Stimulated activated memory B cell treated with anti-CD40 and anti-IgM and Interleukin-4, amounts not matched to agents 10 μg/mL and 1 μg/mL and 100 μg/mL, for 72 hours (primary cell): Measurements from ENCODE around the gene GPR78.

ENCODE experiments used
- ATAC-seq: fragments of 150-1000 bp; cut with Tn5 transposase; 2 replicates; pipeline ENCODE4 v1.10.0; 2021
- H3K27ac Mint-ChIP-seq: one replicate; pipeline ENCODE4 v1.8.0; 2022; ENCODE audit warnings: mild to moderate bottlenecking, mixed read lengths
- H3K27me3 Mint-ChIP-seq: one replicate; pipeline ENCODE4 v1.8.0; 2022; ENCODE audit warnings: mixed read lengths
- H3K36me3 Mint-ChIP-seq: one replicate; pipeline ENCODE4 v1.8.0; 2022; ENCODE audit warnings: mixed read lengths
- H3K4me1 Mint-ChIP-seq: one replicate; pipeline ENCODE4 v1.8.0; 2022; ENCODE audit warnings: mixed read lengths
- H3K4me3 Mint-ChIP-seq: one replicate; pipeline ENCODE4 v1.8.0; 2022; ENCODE audit warnings: mild to moderate bottlenecking, moderate library complexity, mixed read lengths
- H3K9me3 Mint-ChIP-seq: one replicate; pipeline ENCODE4 v1.8.0; 2022; ENCODE audit warnings: mixed read lengths

The GPR78 gene

DNA sequence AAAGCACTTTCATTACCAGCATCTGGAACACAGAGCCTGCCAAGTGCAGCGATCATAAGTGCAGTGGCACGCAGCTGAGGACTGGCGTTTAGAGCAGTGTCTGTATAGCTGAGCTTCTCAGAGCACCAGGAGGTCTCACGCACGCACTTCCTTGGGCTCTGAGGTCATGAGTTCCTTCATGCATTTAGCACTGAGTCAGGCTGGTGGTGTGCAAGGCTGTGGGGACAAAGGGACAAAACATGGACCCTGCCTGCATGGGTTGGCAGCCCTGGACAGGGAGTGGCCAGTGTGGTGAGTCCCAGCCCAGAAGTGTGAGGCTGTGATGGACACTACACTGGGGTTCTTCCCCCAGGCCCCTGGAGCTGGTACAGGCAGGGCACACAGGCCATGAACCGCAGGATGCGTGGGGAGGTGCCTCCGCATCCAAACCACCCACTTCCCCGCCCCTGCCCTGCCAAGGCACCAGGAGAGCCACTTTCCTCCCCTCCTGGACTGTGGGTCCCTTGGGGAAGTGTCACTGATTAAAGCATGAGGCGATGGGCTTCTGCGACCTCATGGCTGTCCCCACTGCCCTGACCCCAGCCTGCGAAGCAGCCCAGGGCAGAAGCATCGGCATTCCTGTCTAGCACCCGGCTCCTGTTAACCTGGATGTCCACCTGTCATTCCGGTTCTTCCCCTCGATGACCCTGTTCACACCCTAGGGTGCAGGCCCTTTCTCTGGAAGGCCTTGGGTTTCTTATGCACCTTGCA lies 37.2 kb upstream of the GPR78 start:
- Mint-ChIP-seq H3K27me3 (peaks cover 8% of the 10 kb centered on the region), H3K9me3 (no peaks in the 10 kb centered on the region), H3K4me1 (no peaks in the 10 kb centered on the region), H3K4me3 (no peak overlapping the region), H3K36me3 (no peaks in the 10 kb centered on the region), H3K27ac (no peak overlapping the region)
- no peak for ATAC-seq

DNA sequence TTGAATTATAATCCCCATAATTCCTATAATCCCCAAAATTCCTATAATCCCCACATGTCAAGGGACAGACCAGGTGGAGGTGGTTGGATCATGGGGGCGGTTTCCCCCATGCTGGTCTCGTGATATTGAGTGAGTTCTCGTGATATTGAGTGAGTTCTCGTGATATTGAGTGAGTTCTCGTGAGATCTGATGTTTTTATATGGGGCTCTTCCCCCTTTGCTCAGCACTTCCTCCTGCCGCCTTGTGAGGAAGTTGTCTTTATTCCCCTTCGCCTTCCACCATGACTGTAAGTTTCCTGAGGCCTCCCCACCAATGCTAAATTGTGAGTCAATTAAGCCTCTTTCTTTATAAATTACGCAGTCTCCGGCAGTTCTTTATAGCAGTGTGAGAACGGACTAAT lies 36.6 kb upstream of the GPR78 start:
- no peak for ATAC-seq
- H3K4me1 Mint-ChIP-seq: no peaks in the 10 kb centered on the region
- no peak overlapping the region for H3K4me3 Mint-ChIP-seq

DNA sequence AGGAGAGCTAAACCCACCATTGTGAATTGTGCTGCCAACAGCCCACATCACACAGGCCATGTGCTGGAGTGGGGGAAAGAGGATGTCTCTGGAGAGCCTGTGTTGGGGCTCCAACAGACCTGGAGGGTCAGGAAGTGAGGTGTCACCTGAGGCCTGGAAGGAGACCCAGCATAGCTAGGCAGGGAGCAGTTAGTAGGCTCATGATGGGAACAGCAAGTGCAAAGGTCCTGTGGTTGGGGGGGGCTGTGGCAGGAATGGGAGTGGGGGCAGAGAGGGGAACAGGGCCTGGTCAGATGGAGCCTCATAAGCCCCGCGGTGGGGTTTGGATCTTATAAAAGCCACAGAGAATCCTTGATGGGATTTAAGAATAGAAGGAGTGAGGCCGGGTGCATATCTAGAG lies 35.9 kb upstream of the GPR78 start:
- H3K4me3 Mint-ChIP-seq: no peak overlapping the region
- H3K27ac Mint-ChIP-seq: no peak overlapping the region
- ATAC-seq: no peak
- no peaks in the 10 kb centered on the region for H3K27me3 Mint-ChIP-seq
- no peaks in the 10 kb centered on the region for H3K9me3 Mint-ChIP-seq
- H3K36me3 Mint-ChIP-seq: no peaks in the 10 kb centered on the region
- no peaks in the 10 kb centered on the region for H3K4me1 Mint-ChIP-seq

More for the DNA sequence above, 36.6 kb upstream of the GPR78 start:
- Mint-ChIP-seq H3K27ac (no peak overlapping the region), H3K36me3 (no peaks in the 10 kb centered on the region), H3K27me3 (peaks cover 1% of the 10 kb centered on the region), H3K9me3 (no peaks in the 10 kb centered on the region)

DNA sequence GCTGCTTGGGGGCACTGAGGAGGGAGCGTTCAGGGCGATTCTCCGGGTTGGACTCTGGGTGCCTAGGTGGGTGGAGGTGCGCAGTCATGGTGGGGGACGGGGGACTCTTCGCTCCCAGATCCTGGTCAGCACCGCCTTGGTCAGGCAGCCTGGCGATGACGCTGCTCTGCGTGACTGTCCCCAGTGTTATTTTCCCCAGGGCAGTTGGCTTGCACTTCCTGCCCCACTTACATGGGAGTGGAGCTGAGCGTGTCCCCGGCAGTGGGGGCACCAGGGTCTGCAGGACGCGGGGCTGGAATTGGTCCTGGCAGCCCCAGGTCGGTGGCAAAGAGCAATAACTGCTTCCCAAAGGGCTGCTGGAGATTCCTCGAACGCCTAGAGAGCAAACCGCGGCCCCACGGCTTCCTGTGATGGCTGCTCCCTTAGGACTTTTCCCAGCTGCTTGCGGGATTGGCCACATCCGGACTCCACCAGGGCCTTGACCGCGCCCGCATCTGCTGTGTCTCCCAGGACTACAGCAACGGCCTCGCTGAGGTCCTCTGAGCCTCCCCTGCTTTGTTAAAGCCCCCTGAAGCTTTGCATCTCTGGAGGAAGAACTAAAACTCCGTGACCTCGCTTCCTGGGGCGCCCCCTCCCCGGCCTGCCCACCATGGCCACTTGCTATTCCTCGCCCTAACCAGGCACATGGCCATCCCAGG lies 35.3 kb upstream of the GPR78 start:
- Mint-ChIP-seq H3K9me3 (no peaks in the 10 kb centered on the region), H3K27me3 (no peaks in the 10 kb centered on the region), H3K36me3 (no peaks in the 10 kb centered on the region), H3K4me1 (no peaks in the 10 kb centered on the region), H3K4me3 (no peak overlapping the region), H3K27ac (no peak overlapping the region)
- no peak for ATAC-seq

DNA sequence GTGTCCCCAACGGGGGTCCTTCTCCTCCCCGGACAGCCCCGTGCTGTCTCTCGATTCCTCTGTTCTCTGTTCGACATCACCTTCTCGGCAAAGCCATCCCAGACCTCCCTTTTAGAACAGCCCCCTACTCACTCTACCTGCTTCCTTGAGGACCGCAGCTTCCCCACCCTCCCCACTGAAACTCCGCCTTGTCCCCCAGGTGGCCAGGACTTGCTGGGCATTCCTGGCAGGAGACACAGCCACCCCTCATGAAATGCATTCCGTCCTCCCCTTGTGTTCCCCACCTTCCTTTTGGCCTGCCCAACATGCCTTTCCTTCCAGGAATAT lies 34.8 kb upstream of the GPR78 start:
- Mint-ChIP-seq H3K36me3 (no peaks in the 10 kb centered on the region), H3K27ac (no peak overlapping the region), H3K4me1 (no peaks in the 10 kb centered on the region), H3K4me3 (no peak overlapping the region), H3K9me3 (no peaks in the 10 kb centered on the region), H3K27me3 (no peaks in the 10 kb centered on the region)
- no peak for ATAC-seq

DNA sequence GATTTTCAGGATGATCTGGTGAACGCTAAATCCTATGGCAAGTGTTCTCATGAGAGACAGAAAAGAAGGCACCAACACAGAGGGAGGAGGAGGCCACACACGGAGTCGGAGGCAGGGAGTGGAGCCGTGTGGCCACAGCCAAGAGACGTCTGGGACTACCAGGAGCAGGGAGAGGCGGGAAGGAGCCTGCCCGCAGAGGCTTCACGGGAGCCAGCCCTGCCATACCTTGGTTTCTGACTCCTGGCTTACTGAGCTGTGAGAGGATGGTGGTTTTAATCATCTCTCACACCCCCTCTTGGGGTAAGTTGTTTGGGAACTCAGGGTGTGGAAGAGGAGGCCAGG lies 33.5 kb upstream of the GPR78 start:
- no peak overlapping the region for H3K4me3 Mint-ChIP-seq
- H3K27ac Mint-ChIP-seq: no peak overlapping the region
- H3K4me1 Mint-ChIP-seq: no peaks in the 10 kb centered on the region
- H3K27me3 Mint-ChIP-seq: no peaks in the 10 kb centered on the region
- no peaks in the 10 kb centered on the region for H3K36me3 Mint-ChIP-seq
- no peaks in the 10 kb centered on the region for H3K9me3 Mint-ChIP-seq
- no peak for ATAC-seq

DNA sequence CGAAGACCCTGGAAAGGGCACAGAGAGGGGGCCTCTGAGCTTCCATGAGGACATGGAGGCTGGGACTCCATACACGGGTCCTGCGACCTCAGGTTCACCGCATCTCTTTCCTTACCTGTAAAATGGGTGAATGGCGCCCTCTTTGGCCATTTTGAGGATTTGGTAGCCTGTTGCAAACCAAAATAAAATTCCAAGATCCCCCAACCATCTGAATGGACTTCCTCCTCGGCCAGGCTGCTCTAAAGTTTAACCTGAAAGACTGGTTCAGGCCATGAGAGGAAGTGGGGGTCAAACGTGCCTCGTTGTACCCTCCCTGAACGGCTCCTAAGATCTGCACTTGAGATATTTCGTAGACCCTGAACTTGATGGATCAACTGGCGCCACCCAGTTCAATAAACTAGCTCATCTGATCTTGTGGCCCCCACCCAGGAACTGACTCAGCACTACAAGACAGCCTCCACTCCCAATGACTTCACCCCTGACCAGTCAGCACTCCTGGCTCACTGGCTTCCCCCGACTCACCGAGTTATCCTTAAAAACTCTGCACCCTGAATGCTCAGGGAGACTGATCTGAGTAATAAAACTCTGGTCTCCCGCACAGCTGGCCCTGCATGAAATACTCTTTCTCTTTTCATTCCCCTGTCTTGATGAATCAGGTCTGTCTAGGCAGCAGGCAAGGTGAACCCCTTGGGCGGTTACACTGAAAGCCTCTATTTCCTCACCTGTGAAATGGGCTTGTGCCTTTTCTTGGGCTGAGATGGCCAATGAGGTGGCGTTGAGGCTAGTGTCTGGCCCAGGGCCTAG lies 32.9 kb upstream of the GPR78 start:
- H3K36me3 Mint-ChIP-seq: no peaks in the 10 kb centered on the region
- H3K4me3 Mint-ChIP-seq: no peak overlapping the region
- H3K27ac Mint-ChIP-seq: no peak overlapping the region
- no peaks in the 10 kb centered on the region for H3K9me3 Mint-ChIP-seq
- no peaks in the 10 kb centered on the region for H3K4me1 Mint-ChIP-seq
- no peak for ATAC-seq
- H3K27me3 Mint-ChIP-seq: no peaks in the 10 kb centered on the region

DNA sequence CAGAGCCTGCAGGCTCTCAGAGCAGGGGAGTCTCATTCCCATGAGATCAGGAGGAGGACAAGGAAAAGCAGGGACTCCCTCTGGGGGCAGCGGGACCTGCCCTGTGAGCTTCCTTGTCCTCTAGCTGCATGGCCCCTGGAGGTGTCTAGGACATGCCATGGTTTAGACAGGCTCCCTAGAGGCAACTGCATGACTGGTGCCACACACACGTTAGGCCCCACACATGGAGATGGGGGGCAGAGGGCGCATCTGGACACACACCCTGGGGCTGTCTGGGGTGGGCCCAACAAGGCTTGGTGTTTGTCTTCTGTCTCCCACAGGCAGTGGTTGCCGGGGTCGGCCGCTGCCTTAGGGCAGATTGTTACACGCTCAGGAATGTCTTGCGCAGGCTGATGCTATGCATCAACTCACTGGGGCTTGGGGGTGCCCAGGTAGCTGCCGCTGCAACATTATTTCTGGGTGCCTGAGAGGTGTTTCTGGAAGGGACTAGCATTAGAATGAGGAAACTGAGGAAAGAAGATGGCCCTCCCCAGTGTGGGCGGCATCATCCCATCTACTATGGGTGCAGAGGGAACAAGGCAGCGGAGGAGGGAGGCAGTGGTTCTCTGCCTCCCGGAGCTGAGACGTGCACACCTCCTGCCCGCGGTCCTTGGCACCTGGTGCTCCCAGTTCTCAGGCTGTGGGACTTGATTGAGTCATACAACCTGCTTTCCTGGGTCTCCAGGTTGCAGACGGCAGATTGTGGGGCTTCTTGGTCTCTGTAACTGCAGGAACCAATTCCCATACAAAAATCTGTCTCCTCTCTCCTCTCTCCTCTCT lies 32.1 kb upstream of the GPR78 start:
- Mint-ChIP-seq H3K4me1 (no peaks in the 10 kb centered on the region), H3K36me3 (no peaks in the 10 kb centered on the region), H3K9me3 (no peaks in the 10 kb centered on the region), H3K27ac (no peak overlapping the region), H3K27me3 (no peaks in the 10 kb centered on the region), H3K4me3 (no peak overlapping the region)
- peak; percentile 28 for ATAC-seq

DNA sequence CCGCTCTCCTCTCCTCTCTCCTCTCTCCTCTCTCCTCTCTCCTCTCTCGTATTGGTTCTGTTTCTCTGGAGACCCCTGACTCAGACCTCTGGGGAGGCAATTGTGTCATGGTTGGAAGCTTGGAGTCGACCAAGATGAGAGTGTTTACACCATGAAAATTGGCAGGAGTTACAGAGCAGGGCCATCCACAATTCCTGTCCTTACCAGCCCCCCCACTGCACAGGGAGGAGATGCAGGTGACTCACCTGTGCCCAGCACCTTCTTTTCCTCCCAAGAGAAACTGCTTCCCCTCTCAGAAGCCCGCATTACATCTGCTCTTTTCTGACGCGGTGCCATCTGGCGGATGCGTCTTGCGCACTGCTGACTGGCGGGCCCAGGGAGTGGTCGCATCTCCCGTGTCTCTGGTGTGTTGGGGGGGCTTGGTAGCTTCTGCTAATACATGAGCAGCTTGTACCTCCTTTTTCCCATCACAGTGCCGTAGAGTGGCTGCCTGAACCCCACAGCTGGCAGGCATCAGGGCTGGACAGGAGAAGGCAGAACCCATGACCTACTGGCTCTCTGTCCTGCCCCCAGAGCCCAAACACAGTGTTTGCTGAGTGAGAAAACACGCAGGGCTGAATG lies 31.4 kb upstream of the GPR78 start:
- Mint-ChIP-seq H3K27ac (no peak overlapping the region), H3K27me3 (no peaks in the 10 kb centered on the region), H3K4me1 (no peaks in the 10 kb centered on the region)

DNA sequence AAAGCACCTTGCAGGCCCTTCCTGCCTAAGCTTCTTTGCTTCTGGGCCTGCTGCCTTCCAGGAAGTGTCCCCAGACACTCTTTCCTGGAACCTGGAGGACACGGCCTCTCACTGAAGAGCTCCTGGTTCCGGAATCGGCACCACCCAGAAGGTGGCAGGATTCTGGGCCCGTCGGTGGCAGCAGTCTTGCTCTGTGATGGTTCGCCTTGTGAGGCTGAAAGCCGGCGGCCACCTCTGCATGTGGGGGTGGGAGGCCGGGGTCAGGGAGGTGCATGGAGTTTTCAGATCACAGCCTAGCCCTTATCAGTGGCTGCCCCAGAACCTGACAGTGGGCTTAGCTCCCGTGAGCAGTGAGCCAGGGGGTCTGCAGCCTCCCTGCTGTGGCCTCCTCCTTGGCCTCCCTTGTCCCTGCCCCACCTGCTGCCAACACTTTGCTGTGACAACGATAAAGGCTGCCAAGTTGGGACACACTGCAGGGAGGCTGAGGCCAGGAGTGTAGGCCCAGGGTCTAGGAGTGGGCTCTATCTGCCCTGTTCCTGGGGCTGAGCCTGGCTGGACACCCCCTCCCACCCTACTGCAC lies 30.8 kb upstream of the GPR78 start:
- H3K27me3 Mint-ChIP-seq: no peaks in the 10 kb centered on the region
- H3K4me1 Mint-ChIP-seq: no peaks in the 10 kb centered on the region
- H3K36me3 Mint-ChIP-seq: no peaks in the 10 kb centered on the region
- H3K9me3 Mint-ChIP-seq: no peaks in the 10 kb centered on the region
- no peak overlapping the region for H3K27ac Mint-ChIP-seq
- H3K4me3 Mint-ChIP-seq: no peak overlapping the region
- ATAC-seq: no peak

More for the DNA sequence above, 31.4 kb upstream of the GPR78 start:
- ATAC-seq: no peak
- Mint-ChIP-seq H3K9me3 (no peaks in the 10 kb centered on the region), H3K4me3 (no peak overlapping the region), H3K36me3 (no peaks in the 10 kb centered on the region)

DNA sequence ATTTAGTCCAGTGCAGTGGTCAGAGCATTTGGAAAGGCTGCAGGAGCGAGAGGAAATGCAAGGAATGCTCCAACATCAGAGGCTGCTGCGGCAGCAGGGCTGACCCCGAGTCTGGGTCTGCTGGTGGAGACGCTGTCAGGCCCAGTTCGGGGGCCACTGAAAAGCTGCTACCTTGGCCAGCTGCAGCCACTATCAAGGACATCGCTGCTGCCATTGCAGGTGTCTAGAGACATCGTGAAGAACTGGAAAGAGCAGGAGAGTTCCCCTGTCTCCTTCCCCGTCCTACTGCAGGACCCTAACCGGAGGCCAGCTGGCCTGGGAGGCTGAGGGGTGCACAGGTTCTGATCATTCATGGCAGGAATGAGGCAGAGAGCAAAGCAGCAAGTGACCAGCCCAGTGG lies 29.5 kb upstream of the GPR78 start:
- no peak for ATAC-seq
- peaks cover 11% of the 10 kb centered on the region for H3K27me3 Mint-ChIP-seq
- H3K4me1 Mint-ChIP-seq: no peaks in the 10 kb centered on the region
- no peak overlapping the region for H3K4me3 Mint-ChIP-seq
- H3K36me3 Mint-ChIP-seq: no peaks in the 10 kb centered on the region
- no peaks in the 10 kb centered on the region for H3K9me3 Mint-ChIP-seq
- no peak overlapping the region for H3K27ac Mint-ChIP-seq

DNA sequence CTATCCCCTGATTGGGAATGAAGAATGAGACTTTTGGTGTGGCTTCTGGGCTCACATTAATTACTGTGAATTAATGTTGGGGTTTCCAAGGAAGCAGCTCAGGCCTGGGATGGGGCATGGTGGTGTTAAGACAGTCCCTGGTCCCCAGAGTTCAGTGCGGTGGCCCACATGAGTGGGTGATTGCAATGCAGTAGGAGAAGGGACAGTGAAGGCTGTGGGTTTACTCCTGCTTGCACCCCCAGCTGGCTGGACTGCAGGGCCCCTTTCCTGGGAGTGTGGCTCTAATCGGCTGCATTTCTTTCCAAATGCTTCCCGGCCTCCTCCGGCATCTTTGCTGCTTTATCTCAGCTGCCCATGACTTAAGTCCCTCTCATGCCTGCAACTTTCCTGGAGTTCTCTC lies 28.2 kb upstream of the GPR78 start:
- no peaks in the 10 kb centered on the region for H3K4me1 Mint-ChIP-seq
- no peak overlapping the region for H3K27ac Mint-ChIP-seq
- ATAC-seq: no peak
- peaks cover 14% of the 10 kb centered on the region for H3K27me3 Mint-ChIP-seq
- H3K4me3 Mint-ChIP-seq: no peak overlapping the region
- no peaks in the 10 kb centered on the region for H3K9me3 Mint-ChIP-seq
- no peaks in the 10 kb centered on the region for H3K36me3 Mint-ChIP-seq

DNA sequence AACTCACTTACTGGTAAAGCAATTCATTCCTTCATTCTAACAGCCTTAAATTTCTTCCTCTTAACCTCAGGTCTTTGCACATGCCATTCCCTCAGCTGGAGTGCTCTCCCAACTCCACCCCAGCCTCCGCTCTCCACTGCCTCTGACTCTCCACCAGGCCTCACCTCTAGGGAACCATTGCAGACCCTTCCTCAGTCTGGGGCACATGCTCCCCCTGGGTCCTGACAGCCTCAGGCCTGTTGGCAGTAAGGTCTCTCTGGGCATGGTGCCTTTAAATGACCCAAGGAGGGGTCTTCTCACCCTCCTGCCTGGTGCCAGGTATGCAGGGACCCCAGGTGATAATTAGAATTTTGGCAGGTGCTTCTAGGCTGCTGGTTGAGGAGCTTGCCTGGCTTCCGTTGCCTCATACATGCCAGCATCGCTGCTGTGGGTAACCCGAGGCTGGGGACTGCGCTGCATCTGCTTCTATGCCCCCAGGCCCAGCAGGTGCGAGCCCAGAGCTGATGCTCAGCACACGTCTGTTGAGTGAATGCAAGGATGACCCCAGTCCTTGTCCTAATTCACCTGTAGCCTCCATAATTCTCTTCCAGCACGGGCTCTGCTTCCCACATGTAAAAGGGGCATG lies 27.5 kb upstream of the GPR78 start:
- H3K27me3 Mint-ChIP-seq: peaks cover 14% of the 10 kb centered on the region

DNA sequence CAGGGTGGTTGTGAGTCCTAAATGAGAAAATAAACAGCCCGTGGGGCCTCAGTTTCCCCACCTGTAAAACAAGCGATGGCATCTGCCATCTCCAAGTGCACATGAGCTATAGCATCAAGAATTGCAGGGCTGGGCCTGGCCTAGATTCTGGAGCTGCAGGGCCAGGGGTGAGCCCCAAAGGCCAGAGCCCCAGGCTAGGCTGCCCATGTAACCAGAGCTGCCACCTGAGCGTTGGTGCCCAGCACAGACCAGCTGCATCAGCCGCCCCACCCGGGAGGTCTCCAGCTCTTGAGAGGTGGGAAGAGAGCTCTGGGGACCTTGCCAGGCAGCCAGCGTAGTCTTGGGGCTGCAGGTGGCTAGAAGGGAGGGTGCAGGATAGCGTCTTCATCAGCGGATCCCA lies 27.0 kb upstream of the GPR78 start:
- no peak for ATAC-seq
- Mint-ChIP-seq H3K27me3 (peaks cover 18% of the 10 kb centered on the region), H3K27ac (no peak overlapping the region), H3K4me1 (no peaks in the 10 kb centered on the region), H3K36me3 (no peaks in the 10 kb centered on the region), H3K9me3 (no peaks in the 10 kb centered on the region), H3K4me3 (no peak overlapping the region)

More for the DNA sequence above, 27.5 kb upstream of the GPR78 start:
- Mint-ChIP-seq H3K9me3 (no peaks in the 10 kb centered on the region), H3K4me3 (no peak overlapping the region), H3K27ac (no peak overlapping the region), H3K36me3 (no peaks in the 10 kb centered on the region), H3K4me1 (no peaks in the 10 kb centered on the region)
- ATAC-seq: no peak
